Gastrocnemius medialis (tissue), 4 donors: Measurements from ENCODE around the gene PGA4. TPM values are rescaled to one million over a fixed set of nuclear protein-coding genes. Genes with fewer than 3 reads are reported as not detected.

ENCODE experiments used
- ATAC-seq, 2 donors: fragments of 150-250 bp; one replicate each; pipeline ENCODE4 v1.9.1; 2016
- DNase-seq, 2 donors: peaks; one replicate each; pipeline ENCODE4 v3.0.0-alpha.2; 2019
- H3K27ac ChIP-seq, 4 donors: fragments of 200-600 bp; sonication (generic); 1 replicate in 1 of 4; 2 replicates in 3 of 4; pipeline ENCODE4 v1.5.1; 2016 to 2018; ENCODE audit warnings: mild to moderate bottlenecking in 2 of 4, moderate library complexity in 1 of 4
- H3K27me3 ChIP-seq, 3 donors: fragments of 200-600 bp; sonication (generic) in 2 of 3; 1 replicate in 1 of 3; 2 replicates in 2 of 3; pipeline versions ENCODE4 v1.5.1 to v1.6.0; 2016 to 2019; ENCODE audit warnings: mild to moderate bottlenecking in 1 of 3, moderate library complexity in 1 of 3
- H3K36me3 ChIP-seq, 2 donors: fragments of 200-600 bp; sonication (generic) in 1 of 2; one replicate each; pipeline ENCODE4 v1.5.1; 2017 to 2018
- H3K4me1 ChIP-seq, 2 donors: fragments of 200-600 bp; sonication (generic) in 1 of 2; one replicate each; pipeline ENCODE4 v1.5.1; 2016 to 2017; ENCODE audit warnings: mild to moderate bottlenecking in 2 of 2
- H3K4me3 ChIP-seq, 4 donors: fragments of 200-600 bp; sonication (generic) in 3 of 4; 1 replicate in 1 of 4; 2 replicates in 3 of 4; pipeline ENCODE4 v1.5.1; 2016 to 2019; ENCODE audit warnings: mild to moderate bottlenecking in 2 of 4
- H3K9me3 ChIP-seq, 3 donors: fragments of 200-600 bp; sonication (generic) in 2 of 3; 1 replicate in 1 of 3; 2 replicates in 2 of 3; pipeline ENCODE4 v1.5.1; 2016 to 2019
- CTCF ChIP-seq, 5 experiments: fragments of 450-650 bp in 3 of 5; fragments of 200-600 bp in 2 of 5; sonication (generic) in 2 of 5; IDR thresholded peaks in 4 of 5; conservative IDR thresholded peaks in 1 of 5; 1 replicate in 4 of 5; 2 replicates in 1 of 5; pipeline ENCODE4 v1.5.1; 2016 to 2019; ENCODE audit warnings: antibody characterized with exemption in 5 of 5, mild to moderate bottlenecking in 3 of 5, moderate library complexity in 3 of 5
- POLR2A ChIP-seq, 2 donors: fragments of 450-650 bp; IDR thresholded peaks; one replicate each; pipeline ENCODE4 v1.6.1; 2017; ENCODE audit warnings: antibody characterized with exemption in 2 of 2, mild to moderate bottlenecking in 2 of 2, moderate library complexity in 2 of 2
- in situ Hi-C, 4 donors: fragments of 200-750 bp; cut with MboI; loops; one replicate each; pipeline versions ENCODE4 v1.15.0 to v1.8.0; 2017; ENCODE audit warnings: low sequenced_read_pairs in 4 of 4
- intact Hi-C: fragments of 100-400 bp; cut with DNase I; formaldehyde crosslinking; loops from one replicate; pipeline ENCODE4 v1.15.1; 2023; ENCODE audit warnings: low total_unique reads
- total RNA-seq, 4 donors: library from RNA; depleted of rRNA; stranded (reverse); fragments of >200 nt; gene quantifications; one replicate each; pipeline versions ENCODE4 v1.1.0 to v1.2.3, GENCODE V29; 2016

PGA4 gene
- total RNA-seq, 4 donors from 2014 or later, result 1.6 to 1.9 TPM; not detected in 2

- ATAC-seq, result no peak
- H3K4me3 ChIP-seq, result no peak overlapping the region
- H3K27me3 ChIP-seq, result no peaks in the 10 kb centered on the region
- H3K9me3 ChIP-seq, result no peaks in the 10 kb centered on the region
- no peak overlapping the region for H3K27ac ChIP-seq
- no peaks in the 10 kb centered on the region for H3K4me1 ChIP-seq
- no peak for DNase-seq
- peaks cover 0 to 5% of the 10 kb centered on the region in 2 donors for H3K36me3 ChIP-seq
- intact Hi-C loops, result no loop called here
- TF ChIP-seq CTCF (IDR thresholded peaks at IDR 0.05 in 4 of 5, conservative IDR thresholded peaks at IDR 0.05 in 1 of 5), result no peak
- TF ChIP-seq POLR2A (IDR thresholded peaks at IDR 0.05), result no peak
- in situ Hi-C loops, result no loop called here
These were observed 51.3 kb downstream of the PGA4 start for GRCh38 chr11:61273178-61274078.

- H3K27me3 ChIP-seq, result no peaks in the 10 kb centered on the region
- no peak overlapping the region for H3K4me3 ChIP-seq
- no peak for ATAC-seq
- TF ChIP-seq CTCF (IDR thresholded peaks at IDR 0.05 in 4 of 5, conservative IDR thresholded peaks at IDR 0.05 in 1 of 5) (no peak), POLR2A (IDR thresholded peaks at IDR 0.05) (no peak)
- intact Hi-C loops, result no loop called here
- no peaks in the 10 kb centered on the region for H3K9me3 ChIP-seq
- H3K36me3 ChIP-seq, result peaks cover 0 to 5% of the 10 kb centered on the region in 2 donors
- in situ Hi-C loops, result no loop called here
- H3K4me1 ChIP-seq, result no peaks in the 10 kb centered on the region
- H3K27ac ChIP-seq, result no peak overlapping the region
- DNase-seq, result no peak
These were observed 51.9 kb downstream of the PGA4 start for GRCh38 chr11:61274084-61274483.

- ATAC-seq (no peak), DNase-seq (no peak)
- in situ Hi-C loops, result no loop called here
- H3K27me3 ChIP-seq, result no peaks in the 10 kb centered on the region
- H3K27ac ChIP-seq, result no peak overlapping the region
- H3K4me3 ChIP-seq, result no peak overlapping the region
- H3K36me3 ChIP-seq, result peaks cover 0 to 5% of the 10 kb centered on the region in 2 donors
- intact Hi-C loops, result no loop called here
- no peaks in the 10 kb centered on the region for H3K4me1 ChIP-seq
- no peaks in the 10 kb centered on the region for H3K9me3 ChIP-seq
- TF ChIP-seq CTCF (IDR thresholded peaks at IDR 0.05 in 4 of 5, conservative IDR thresholded peaks at IDR 0.05 in 1 of 5), result no peak
- TF ChIP-seq POLR2A (IDR thresholded peaks at IDR 0.05), result no peak
These were observed 53.0 kb downstream of the PGA4 start for GRCh38 chr11:61275191-61275590.

DNA sequence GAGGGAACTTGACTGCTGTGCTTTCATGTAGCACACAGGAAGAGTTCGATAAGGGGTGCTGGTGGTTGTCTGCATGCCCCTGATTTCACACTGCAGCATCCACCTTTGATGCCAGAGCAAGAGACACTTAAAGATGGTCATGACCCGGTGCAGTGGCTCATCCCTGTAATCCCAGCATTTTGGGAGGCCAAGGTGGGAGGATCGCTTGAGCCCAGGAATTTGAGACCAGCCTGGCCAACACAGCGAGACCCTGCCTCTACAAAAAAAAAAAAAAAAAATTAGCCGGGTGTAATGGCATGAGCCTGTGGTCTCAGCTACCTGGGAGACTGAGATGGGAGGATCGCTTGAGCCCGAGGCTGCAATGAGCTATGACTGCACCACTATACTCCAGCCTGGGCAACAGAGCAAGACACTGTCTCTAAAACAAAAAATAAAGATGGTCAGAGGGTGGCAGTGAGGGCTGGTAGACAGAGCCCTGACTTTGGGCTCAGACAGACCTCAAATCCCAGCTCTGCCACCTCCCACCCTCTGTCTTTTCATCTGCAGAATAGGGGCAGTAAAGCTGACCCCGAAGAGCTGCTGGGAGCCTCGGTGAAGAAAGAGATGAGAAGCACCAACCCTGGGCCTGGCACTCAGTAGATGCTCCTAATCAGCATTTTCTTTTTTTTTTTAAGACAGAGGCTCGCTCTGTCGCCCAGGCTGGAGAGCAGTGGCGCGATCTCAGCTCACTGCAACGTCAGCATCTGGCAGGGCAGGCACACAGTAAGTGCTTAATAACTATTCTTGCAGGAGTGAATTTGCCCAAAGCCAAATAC, 55.2 kb downstream of the PGA4 start:
- no peaks in the 10 kb centered on the region for H3K27me3 ChIP-seq
- no peak overlapping the region for H3K27ac ChIP-seq
- no peak for ATAC-seq
- TF ChIP-seq CTCF (IDR thresholded peaks at IDR 0.05 in 4 of 5, conservative IDR thresholded peaks at IDR 0.05 in 1 of 5), result no peak
- TF ChIP-seq POLR2A (IDR thresholded peaks at IDR 0.05), result no peak
- H3K4me3 ChIP-seq, result no peak overlapping the region
- in situ Hi-C loops, result no loop called here
- intact Hi-C loops, result no loop called here
- no peak for DNase-seq
- H3K9me3 ChIP-seq, result no peaks in the 10 kb centered on the region
- H3K4me1 ChIP-seq, result no peaks in the 10 kb centered on the region
- peaks cover 0 to 5% of the 10 kb centered on the region in 2 donors for H3K36me3 ChIP-seq
